Peyer's patch (tissue), 4 donors: ENCODE data around the gene MREG.

Experiments used
- CTCF ChIP-seq, 6 experiments: fragments of 450-650 bp in 4 of 6; fragments of 200-600 bp in 2 of 6; sonication (generic) in 1 of 6; IDR thresholded peaks; one replicate each; pipeline ENCODE4 v1.5.1; 2017 to 2019; ENCODE audit warnings: antibody characterized with exemption in 6 of 6, mild to moderate bottlenecking in 3 of 6, moderate library complexity in 1 of 6
- POLR2A ChIP-seq, 2 donors: fragments of 450-650 bp; IDR thresholded peaks; one replicate each; pipeline ENCODE4 v1.5.1; 2017; ENCODE audit warnings: antibody characterized with exemption in 2 of 2, mild to moderate bottlenecking in 2 of 2, moderate library complexity in 2 of 2

- TF ChIP-seq CTCF (IDR thresholded peaks at IDR 0.05) (no peak), POLR2A (IDR thresholded peaks at IDR 0.05) (no peak)
Observed at GRCh38 chr2:215900843-215901242, 112.5 kb downstream of the MREG start.
